ENCODE measurements around the gene C19orf44. TPM values are rescaled to one million over a fixed set of nuclear protein-coding genes. Genes with fewer than 3 reads are reported as not detected.

C19orf44 gene
- total RNA-seq, 2 donors from 2014 or later = 7.9 TPM

DNA sequence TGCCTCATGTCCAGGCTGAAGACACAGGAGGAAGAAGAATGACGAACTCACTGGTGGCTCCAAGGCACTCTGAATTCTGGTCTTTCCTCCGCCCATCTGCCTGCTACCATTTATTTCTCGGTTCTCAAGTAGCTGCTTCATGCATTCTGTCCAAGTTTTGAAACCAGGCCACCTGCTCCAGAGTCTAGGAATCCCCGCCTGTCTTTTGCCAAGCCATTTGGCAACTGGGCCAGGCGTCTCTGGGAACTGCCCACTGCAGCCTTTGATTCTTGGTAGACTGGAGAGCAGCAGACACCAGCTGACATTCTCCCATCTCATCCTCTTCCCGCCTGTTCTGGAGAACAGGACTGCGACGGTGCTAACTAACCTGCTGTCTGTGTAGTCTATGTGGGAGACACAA is 65.2 kb downstream of the C19orf44 start:
- Histone ChIP-seq H3K9me3 (ENCODE audit: control insufficient read depth, low read length) (no peaks in the 10 kb centered on the region), H3K36me3 (ENCODE audit: control insufficient read depth, insufficient read depth, low read length) (peaks cover 43% of the 10 kb centered on the region), H3K9ac (ENCODE audit: extremely low read depth, low read length, poor library complexity, severe bottlenecking) (no peak overlapping the region), H3K4me1 (ENCODE audit: control insufficient read depth, insufficient read depth, low read length) (no peaks in the 10 kb centered on the region), H3K27me3 (ENCODE audit: control insufficient read depth, insufficient read depth, low read length, poor library complexity, severe bottlenecking) (no peaks in the 10 kb centered on the region), H3K4me3 (ENCODE audit: low read length) (no peak overlapping the region), H3K27ac (ENCODE audit: low read depth, low read length) (no peak overlapping the region)
- 93 to 97% methylated on average over 4 to 8 of the region's 8 CpGs for WGBS, 2 experiments (ENCODE audit: insufficient coverage in 1 of 2, insufficient read length in 1 of 2)
- H3K4me1 Mint-ChIP-seq = no peaks in the 10 kb centered on the region
- H3K9me3 Mint-ChIP-seq = no peaks in the 10 kb centered on the region
- no peak overlapping the region for H3K27ac Mint-ChIP-seq
- no peak overlapping the region for H3K4me3 Mint-ChIP-seq
- H3K27me3 Mint-ChIP-seq (ENCODE audit: insufficient read depth) = no peaks in the 10 kb centered on the region
- H3K36me3 Mint-ChIP-seq (ENCODE audit: low read depth) = peaks cover 48% of the 10 kb centered on the region
- no peak for DNase-seq
- TF ChIP-seq, protein P1, sequence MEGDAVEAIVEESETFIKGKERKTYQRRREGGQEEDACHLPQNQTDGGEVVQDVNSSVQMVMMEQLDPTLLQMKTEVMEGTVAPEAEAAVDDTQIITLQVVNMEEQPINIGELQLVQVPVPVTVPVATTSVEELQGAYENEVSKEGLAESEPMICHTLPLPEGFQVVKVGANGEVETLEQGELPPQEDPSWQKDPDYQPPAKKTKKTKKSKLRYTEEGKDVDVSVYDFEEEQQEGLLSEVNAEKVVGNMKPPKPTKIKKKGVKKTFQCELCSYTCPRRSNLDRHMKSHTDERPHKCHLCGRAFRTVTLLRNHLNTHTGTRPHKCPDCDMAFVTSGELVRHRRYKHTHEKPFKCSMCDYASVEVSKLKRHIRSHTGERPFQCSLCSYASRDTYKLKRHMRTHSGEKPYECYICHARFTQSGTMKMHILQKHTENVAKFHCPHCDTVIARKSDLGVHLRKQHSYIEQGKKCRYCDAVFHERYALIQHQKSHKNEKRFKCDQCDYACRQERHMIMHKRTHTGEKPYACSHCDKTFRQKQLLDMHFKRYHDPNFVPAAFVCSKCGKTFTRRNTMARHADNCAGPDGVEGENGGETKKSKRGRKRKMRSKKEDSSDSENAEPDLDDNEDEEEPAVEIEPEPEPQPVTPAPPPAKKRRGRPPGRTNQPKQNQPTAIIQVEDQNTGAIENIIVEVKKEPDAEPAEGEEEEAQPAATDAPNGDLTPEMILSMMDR (conservative IDR thresholded peaks at IDR 0.05) = no peak

DNA sequence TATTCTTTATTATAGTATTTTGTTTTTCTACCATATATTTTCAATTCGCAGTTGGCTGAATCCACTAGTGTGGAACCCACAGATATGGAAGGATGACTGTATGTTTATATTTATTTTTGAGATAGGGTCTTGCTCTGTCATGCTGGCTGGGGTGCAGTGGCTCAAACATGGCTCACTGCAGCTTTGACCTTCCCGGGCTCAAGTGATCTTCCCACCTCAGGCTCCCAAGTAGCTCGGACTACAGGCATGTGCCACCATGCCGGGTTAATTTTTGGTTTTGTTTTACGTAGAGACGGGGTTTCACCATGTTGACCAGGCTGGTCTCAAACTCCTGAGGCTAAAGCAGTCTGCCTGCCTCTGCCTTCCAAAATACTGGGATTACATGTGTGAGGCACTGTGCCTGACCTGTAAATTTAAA is 66.4 kb downstream of the C19orf44 start:
- H3K36me3 Mint-ChIP-seq (ENCODE audit: low read depth) = peaks cover 55% of the 10 kb centered on the region
- H3K36me3 ChIP-seq (ENCODE audit: control insufficient read depth, insufficient read depth, low read length) = peaks cover 48% of the 10 kb centered on the region

DNA sequence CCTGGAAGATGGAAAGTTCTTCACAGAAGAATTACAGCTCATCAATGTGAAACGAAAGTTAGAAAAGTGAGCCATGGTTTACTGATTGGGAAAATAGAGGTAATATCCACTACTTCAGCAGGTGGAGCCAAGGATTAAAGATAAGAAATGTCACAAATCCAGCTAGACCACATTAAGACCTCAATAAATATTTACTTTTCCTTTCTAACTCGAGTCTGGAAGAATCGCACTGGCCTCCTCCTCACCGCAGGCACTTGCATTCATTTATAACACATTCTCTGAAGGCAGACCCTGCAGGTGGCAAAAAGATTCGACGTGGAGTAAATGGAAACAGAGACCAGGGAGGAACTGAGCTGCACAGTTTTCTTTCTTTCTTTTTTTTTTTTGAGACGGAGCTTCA is 68.6 kb downstream of the C19orf44 start:
- Histone ChIP-seq H3K36me3 (ENCODE audit: control insufficient read depth, insufficient read depth, low read length) (peaks cover 53% of the 10 kb centered on the region), H3K27ac (ENCODE audit: low read depth, low read length) (no peak overlapping the region), H3K9ac (ENCODE audit: extremely low read depth, low read length, poor library complexity, severe bottlenecking) (no peak overlapping the region), H3K9me3 (ENCODE audit: control insufficient read depth, low read length) (no peaks in the 10 kb centered on the region), H3K27me3 (ENCODE audit: control insufficient read depth, insufficient read depth, low read length, poor library complexity, severe bottlenecking) (no peaks in the 10 kb centered on the region), H3K4me1 (ENCODE audit: control insufficient read depth, insufficient read depth, low read length) (no peaks in the 10 kb centered on the region), H3K4me3 (ENCODE audit: low read length) (no peak overlapping the region)
- Mint-ChIP-seq H3K27ac (no peak overlapping the region), H3K36me3 (ENCODE audit: low read depth) (peaks cover 59% of the 10 kb centered on the region), H3K4me1 (no peaks in the 10 kb centered on the region), H3K9me3 (no peaks in the 10 kb centered on the region), H3K27me3 (ENCODE audit: insufficient read depth) (no peaks in the 10 kb centered on the region), H3K4me3 (no peak overlapping the region)
- WGBS, 2 experiments (ENCODE audit: insufficient coverage in 1 of 2, insufficient read length in 1 of 2) = 91 to 94% methylated on average over 6 to 7 of the region's 7 CpGs
- TF ChIP-seq, protein P1 (conservative IDR thresholded peaks at IDR 0.05) = no peak
- DNase-seq = no peak

More for the DNA sequence above, 66.4 kb downstream of the C19orf44 start:
- H3K4me1 Mint-ChIP-seq = no peaks in the 10 kb centered on the region
- Histone ChIP-seq H3K27me3 (ENCODE audit: control insufficient read depth, insufficient read depth, low read length, poor library complexity, severe bottlenecking) (no peaks in the 10 kb centered on the region), H3K4me1 (ENCODE audit: control insufficient read depth, insufficient read depth, low read length) (no peaks in the 10 kb centered on the region), H3K4me3 (ENCODE audit: low read length) (no peak overlapping the region), H3K9ac (ENCODE audit: extremely low read depth, low read length, poor library complexity, severe bottlenecking) (no peak overlapping the region), H3K9me3 (ENCODE audit: control insufficient read depth, low read length) (no peaks in the 10 kb centered on the region), H3K27ac (ENCODE audit: low read depth, low read length) (no peak overlapping the region)
- H3K27ac Mint-ChIP-seq = no peak overlapping the region
- 95 to 97% methylated on average over 5 to 6 of the region's 6 CpGs for WGBS, 2 experiments (ENCODE audit: insufficient coverage in 1 of 2, insufficient read length in 1 of 2)
- TF ChIP-seq, protein P1 (conservative IDR thresholded peaks at IDR 0.05) = no peak
- DNase-seq = no peak
- no peaks in the 10 kb centered on the region for H3K9me3 Mint-ChIP-seq
- no peak overlapping the region for H3K4me3 Mint-ChIP-seq
- no peaks in the 10 kb centered on the region for H3K27me3 Mint-ChIP-seq (ENCODE audit: insufficient read depth)

Measured in endodermal cell (in vitro differentiated cells).